ACC112 (cell line): Measurements from ENCODE around the gene PSKH1.

Source experiments
- H2AFZ ChIP-seq: fragments of 200-600 bp; sonication (generic); one replicate; pipeline ENCODE4 v1.6.0; 2017; ENCODE audit warnings: antibody characterized with exemption, low read length; ENCODE audit not compliant: unreplicated experiment
- H3K27ac ChIP-seq: fragments of 200-600 bp; sonication (generic); 2 replicates; pipeline ENCODE4 v1.5.1; 2014; ENCODE audit warnings: low read depth, mild to moderate bottlenecking, antibody characterized with exemption, low read length, moderate library complexity
- H3K27me3 ChIP-seq: fragments of 200-600 bp; sonication (generic); 2 replicates; pipeline ENCODE4 v1.6.1; 2014; ENCODE audit warnings: mild to moderate bottlenecking, antibody characterized with exemption, low read length, moderate library complexity, mixed read lengths; ENCODE audit not compliant: insufficient read depth
- H3K36me3 ChIP-seq: fragments of 200-600 bp; sonication (generic); 2 replicates; pipeline ENCODE4 v1.6.1; 2016; ENCODE audit warnings: mild to moderate bottlenecking, antibody characterized with exemption, low read length, moderate library complexity, mixed read lengths; ENCODE audit not compliant: insufficient read depth
- H3K4me1 ChIP-seq: fragments of 200-600 bp; sonication (generic); one replicate; pipeline ENCODE4 v1.6.1; 2016; ENCODE audit warnings: low read length, mixed read lengths; ENCODE audit not compliant: insufficient read depth, unreplicated experiment, control insufficient read depth
- H3K4me3 ChIP-seq: fragments of 200-600 bp; sonication (generic); 2 replicates; pipeline ENCODE4 v1.5.1; 2014; ENCODE audit warnings: mild to moderate bottlenecking, low read depth, low read length
- H3K79me2 ChIP-seq: fragments of 200-600 bp; sonication (generic); one replicate; pipeline ENCODE4 v1.6.0; 2016; ENCODE audit warnings: low read length; ENCODE audit not compliant: control insufficient read depth, unreplicated experiment, insufficient read depth

PSKH1 gene

DNA sequence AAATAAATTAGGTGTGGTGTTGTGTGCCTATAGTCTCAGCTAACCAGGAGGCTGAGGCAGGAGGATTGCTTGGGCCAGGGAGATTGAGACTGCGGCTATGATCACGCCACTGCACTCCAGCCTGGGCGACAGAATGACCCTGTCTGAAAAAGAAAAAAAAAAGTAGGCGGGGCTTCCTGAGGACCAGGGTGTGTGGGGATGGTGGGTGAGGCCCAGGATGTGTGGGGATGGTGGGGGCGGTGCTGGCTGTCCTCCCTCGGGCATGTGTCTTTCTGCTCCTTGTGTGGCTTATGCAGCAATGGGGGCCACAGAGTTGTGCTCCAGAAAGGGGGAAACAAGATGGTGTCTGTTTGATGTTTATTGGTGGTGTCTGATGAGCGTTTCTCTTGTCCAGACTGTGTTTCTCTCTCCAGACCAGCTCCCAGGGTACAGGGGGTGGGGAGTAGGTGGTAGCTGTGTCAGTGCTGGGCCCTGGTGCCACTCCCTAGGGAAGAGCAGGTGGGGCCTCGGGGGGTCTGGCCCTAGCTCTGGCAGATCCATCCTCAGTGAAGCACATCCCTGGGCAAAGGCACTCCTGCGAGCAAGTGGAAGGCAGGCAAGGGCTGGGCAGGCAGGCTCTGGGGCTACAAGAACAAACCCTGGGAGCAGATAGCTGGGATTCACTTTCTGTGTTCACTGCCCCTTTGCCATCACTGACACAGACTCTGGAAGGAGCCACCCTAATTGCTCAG is 48.6 kb downstream of the PSKH1 start:
- no peak overlapping the region for H2AFZ ChIP-seq
- H3K27me3 ChIP-seq = no peaks in the 10 kb centered on the region
- H3K27ac ChIP-seq = no peak overlapping the region
- peaks cover 8% of the 10 kb centered on the region for H3K79me2 ChIP-seq
- H3K4me3 ChIP-seq = no peak overlapping the region
- peaks cover 13% of the 10 kb centered on the region; the same call in 1 of the 2 replicates for H3K36me3 ChIP-seq
- H3K4me1 ChIP-seq = peaks cover 7% of the 10 kb centered on the region

DNA sequence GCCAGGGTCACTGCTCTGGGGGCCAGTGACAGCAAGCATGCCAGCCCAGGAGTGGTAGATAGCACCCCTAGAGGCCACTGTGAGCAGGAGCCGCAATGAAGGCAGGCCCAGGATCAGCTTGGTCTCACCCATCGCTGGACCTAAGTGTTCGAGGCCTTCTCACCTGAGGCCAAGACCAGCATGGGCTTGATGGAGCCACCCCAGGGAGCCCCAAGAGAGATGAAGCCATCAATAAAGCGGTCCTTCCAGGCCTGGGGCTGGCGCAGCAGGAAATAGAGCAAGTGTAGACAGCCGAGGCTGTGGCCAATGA is 49.1 kb downstream of the PSKH1 start:
- Histone ChIP-seq H3K4me3 (no peak overlapping the region), H3K4me1 (peaks cover 4% of the 10 kb centered on the region), H3K27me3 (no peaks in the 10 kb centered on the region), H3K36me3 (peaks cover 17% of the 10 kb centered on the region; the same call in 1 of the 2 replicates), H3K79me2 (peaks cover 4% of the 10 kb centered on the region), H3K27ac (no peak overlapping the region), H2AFZ (no peak overlapping the region)

DNA sequence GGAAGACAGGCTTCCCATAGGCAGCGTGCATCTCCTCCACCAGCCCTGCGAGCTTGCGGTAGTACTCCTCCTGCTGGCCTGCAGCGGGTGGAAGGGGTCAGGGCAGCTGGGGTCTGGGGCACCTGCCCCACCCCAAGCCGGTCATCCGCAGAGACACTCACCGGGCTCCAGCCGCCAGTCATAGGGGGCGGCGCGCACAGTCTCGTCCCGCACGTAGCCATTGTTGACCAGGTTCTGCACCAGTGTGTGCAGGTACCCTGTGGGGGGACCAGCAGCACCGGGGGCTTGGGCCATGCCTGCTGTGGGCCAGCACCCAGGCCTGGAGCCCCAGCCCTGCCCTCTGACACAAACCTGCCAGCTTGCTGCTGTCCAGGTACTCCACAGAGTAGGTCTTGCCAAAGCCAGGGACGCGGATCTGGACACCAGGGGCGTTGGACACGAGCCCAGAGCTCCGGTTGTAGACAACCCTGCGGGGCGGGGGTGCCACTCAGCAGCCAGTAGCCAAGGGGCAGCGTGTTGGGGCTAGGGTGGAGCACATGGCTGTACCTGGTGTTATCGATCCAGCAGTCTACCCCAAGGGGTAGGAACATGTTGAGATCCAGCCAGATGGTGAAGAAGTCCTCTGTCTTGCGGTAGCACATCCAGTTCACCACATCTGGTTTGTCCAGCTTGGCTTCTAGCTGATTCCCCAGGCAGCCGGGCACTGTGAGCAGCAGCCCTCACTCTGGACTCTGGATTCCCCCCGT is 49.6 kb downstream of the PSKH1 start:
- Histone ChIP-seq H3K4me1 (no peaks in the 10 kb centered on the region), H3K27ac (no peak overlapping the region), H3K36me3 (peaks cover 23% of the 10 kb centered on the region; the same call in 1 of the 2 replicates), H3K4me3 (no peak overlapping the region), H3K79me2 (peaks cover 3% of the 10 kb centered on the region), H2AFZ (no peak overlapping the region), H3K27me3 (no peaks in the 10 kb centered on the region)

DNA sequence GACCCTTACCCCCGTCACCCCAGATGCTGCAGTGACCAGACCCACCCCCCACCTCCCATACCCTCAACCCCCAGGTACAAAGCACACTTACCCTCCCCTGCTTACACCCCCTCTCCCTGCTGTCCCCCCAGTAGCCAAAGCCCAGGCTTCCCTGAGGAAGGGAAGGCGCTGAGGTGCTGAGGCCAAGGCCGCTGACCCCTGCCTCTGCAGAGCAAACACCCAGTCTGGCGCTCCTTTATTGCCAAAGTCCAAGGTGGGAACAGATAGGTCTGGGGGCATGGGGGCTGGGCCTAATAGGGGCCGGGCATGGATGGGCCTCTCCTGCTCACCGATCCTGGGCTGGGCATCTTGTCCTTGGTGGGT is 50.2 kb downstream of the PSKH1 start:
- Histone ChIP-seq H3K4me1 (no peaks in the 10 kb centered on the region), H2AFZ (no peak overlapping the region), H3K79me2 (peaks cover 6% of the 10 kb centered on the region), H3K27ac (no peak overlapping the region), H3K4me3 (no peak overlapping the region), H3K36me3 (peaks cover 28% of the 10 kb centered on the region; the same call in 1 of the 2 replicates), H3K27me3 (no peaks in the 10 kb centered on the region)

DNA sequence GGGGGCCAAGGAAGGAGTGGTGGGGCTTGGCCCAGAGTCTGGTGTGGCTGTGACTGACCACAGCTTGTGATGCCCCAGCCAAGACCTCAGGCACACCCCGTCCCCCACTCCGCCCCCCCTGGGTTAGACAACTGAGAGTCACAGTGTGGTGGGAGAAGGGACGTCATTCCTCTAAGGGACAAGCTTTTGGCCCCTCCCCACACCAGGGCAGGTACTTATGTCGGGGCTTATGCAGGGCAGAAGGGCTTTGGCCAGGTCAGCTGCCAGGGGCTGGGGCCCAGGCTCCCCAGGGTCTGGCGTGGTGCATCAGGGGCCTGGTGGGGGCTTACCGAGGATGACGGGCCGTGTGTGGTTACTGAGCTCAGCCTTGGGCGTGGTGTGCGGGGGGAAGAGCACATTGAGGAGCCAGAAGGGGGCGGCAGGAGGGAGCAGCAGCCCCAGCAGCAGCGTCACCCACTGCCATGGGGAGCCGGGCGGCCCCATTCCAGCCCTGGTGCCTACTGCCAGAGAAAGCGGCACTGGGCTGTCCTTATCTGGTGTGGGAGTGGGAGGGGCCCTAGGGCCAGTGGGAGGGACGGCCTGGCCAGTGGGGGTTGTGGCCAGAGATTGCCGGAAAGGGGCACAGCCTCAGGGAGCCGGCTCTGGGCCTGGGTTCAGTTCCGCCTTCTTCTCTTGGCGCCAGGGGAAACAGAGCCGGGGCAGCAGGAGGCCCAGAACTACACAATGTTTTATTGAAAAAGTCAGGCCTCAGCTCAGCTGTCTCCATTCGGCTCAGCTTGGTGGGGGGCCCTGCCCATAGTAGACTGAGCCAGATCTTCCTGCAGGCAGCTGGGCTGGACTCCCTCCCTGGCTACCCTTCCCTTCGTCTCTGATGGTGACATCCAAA is 50.8 kb downstream of the PSKH1 start, which contains the start of gene LCAT:
LCAT (minus strand) TSS at position 502 of the 886 bp plus-strand sequence; CDS start at position 483, 19 bp downstream.
- Histone ChIP-seq H3K79me2 (peaks cover 6% of the 10 kb centered on the region), H3K4me3 (no peak within 1 kb of the TSS), H3K27ac (no peak within 1 kb of the TSS), H3K27me3 (no peaks in the 10 kb centered on the region), H3K4me1 (no peaks in the 10 kb centered on the region), H3K36me3 (peaks cover 28% of the 10 kb centered on the region; the same call in 1 of the 2 replicates), H2AFZ (no peak within 1 kb of the TSS)

DNA sequence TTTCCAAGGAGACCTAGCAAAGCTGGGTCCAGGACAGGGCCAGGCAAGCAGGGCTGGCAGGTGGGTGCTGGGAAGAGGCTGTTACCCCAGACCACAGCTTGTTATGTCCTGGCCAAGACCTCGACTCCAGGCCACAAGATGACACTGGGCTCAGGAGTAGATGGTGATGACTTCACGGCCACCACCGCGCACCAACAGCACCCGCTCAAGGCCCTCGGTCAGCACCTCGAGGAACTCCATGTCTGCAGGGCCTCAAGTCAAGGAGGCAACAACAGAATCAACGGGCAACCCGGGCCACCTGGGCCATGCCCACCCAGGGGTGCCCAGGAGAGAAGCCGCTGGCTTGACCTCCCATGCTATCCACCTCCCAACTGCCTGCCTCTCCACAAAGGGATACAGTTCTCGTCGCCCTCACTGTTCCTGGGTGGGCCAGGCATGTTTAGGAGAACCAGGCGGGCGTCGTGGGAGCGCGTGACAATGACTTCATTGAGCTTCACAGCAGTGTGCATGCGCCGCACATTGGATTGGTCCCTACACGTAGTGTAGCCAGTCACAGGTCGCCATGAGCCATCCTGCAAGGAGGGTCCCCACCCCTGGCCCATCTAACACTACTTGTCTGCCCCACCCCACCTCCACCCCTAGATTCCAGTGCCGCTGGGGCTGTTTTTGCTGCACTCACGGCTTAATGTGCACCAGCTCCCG is 51.8 kb downstream of the PSKH1 start:
- Histone ChIP-seq H3K27me3 (no peaks in the 10 kb centered on the region), H3K4me1 (no peaks in the 10 kb centered on the region), H3K4me3 (no peak overlapping the region), H3K79me2 (peaks cover 6% of the 10 kb centered on the region), H2AFZ (no peak overlapping the region), H3K27ac (no peak overlapping the region), H3K36me3 (peaks cover 26% of the 10 kb centered on the region; the same call in 1 of the 2 replicates)

DNA sequence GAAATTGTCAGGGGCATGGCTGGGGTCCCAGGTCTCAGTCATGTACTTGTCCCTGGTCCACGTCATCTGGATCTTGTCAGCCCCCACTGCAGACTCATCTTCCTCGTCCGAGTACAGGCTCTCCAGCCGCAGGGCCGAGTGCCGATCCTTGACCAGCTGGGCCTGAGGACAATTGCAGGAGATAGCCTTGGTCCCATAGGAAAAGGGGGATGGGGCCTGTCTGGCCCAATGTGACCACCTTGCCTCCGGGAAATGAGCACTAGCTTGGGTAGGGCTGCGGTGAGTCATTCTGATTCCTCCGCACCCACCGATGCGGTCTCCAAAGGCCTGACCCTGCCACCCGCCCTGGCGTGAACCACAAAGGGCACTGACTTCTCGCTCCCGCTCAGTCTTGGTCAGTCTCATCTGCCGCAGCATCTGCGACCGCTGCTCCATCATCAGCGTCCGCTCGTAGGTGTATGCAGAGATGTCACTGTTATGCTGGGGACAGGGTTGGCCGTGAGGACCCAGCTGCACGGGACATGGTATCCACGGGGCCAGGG is 52.4 kb downstream of the PSKH1 start:
- no peak overlapping the region for H3K4me3 ChIP-seq

DNA sequence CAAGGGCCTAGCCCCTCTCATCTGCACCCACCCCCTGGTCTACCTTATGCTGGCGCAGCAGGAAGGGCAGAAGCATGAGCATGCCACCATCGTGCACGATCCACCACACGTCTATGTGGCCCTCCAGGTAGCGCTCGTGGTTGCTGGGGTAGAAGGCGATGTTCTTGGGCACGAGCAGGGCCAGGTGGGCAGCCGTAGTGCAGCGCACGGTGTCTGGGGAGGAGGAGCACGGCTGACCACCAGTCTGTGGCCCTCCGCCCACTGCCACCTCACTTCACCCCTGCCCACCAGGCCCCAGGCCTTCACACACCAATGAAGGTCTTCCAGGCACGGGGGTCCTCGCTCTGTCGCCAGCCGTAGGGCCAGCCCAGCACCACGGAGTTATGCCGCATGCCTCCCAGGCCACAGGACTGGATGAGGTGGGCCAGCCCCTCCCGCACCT is 53.1 kb downstream of the PSKH1 start:
- Histone ChIP-seq H3K27ac (no peak overlapping the region), H3K4me3 (no peak overlapping the region), H3K27me3 (no peaks in the 10 kb centered on the region), H3K4me1 (no peaks in the 10 kb centered on the region), H3K79me2 (peaks cover 2% of the 10 kb centered on the region), H3K36me3 (peaks cover 25% of the 10 kb centered on the region; the same call in 1 of the 2 replicates), H2AFZ (no peak overlapping the region)

More for the DNA sequence above, 52.4 kb downstream of the PSKH1 start:
- no peak overlapping the region for H3K27ac ChIP-seq
- H2AFZ ChIP-seq = no peak overlapping the region
- H3K27me3 ChIP-seq = no peaks in the 10 kb centered on the region
- peaks cover 25% of the 10 kb centered on the region; the same call in 1 of the 2 replicates for H3K36me3 ChIP-seq
- peaks cover 2% of the 10 kb centered on the region for H3K79me2 ChIP-seq
- H3K4me1 ChIP-seq = no peaks in the 10 kb centered on the region

DNA sequence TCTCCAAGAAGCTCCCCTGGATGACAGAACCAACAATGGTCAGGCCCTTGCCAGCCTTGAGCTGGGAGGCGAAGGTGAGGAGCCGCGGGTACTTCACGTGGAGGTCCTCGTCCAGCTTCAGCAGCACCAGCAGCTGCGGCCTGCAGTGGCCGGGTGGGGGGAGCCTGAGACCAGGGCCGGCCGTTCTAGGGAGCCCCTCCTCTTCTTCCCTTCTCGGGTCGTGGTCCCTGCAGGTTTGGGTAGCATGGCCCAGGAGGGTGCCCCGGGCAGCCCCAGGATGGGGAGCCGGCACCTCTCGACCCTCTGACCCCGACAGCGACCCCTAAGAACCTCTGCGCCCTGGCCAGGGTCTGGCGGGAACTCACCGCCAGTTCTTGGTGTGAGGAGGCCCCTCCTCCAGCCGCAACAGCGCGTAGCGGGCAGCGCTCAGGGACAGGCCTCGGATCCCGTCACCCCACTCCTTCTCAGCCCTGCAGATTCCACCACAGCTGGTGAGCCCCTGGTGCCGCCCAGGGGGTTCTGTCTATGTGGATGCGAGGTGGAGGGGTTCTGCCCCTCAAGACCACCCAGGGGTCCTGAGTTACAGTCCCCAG is 54.0 kb downstream of the PSKH1 start:
- Histone ChIP-seq H3K27ac (no peak overlapping the region), H3K79me2 (peaks cover 2% of the 10 kb centered on the region), H3K4me3 (no peak overlapping the region), H2AFZ (no peak overlapping the region), H3K36me3 (peaks cover 25% of the 10 kb centered on the region; the same call in 1 of the 2 replicates), H3K27me3 (no peaks in the 10 kb centered on the region), H3K4me1 (no peaks in the 10 kb centered on the region)
